Measurements from ENCODE around the gene ECT2. TPM values are rescaled to one million over a fixed set of nuclear protein-coding genes. Genes with fewer than 3 reads are reported as not detected.

ECT2 gene
- total RNA-seq, 4 donors from 2014 or later, result 4.1 to 23.3 (median 13.2) TPM

DNA sequence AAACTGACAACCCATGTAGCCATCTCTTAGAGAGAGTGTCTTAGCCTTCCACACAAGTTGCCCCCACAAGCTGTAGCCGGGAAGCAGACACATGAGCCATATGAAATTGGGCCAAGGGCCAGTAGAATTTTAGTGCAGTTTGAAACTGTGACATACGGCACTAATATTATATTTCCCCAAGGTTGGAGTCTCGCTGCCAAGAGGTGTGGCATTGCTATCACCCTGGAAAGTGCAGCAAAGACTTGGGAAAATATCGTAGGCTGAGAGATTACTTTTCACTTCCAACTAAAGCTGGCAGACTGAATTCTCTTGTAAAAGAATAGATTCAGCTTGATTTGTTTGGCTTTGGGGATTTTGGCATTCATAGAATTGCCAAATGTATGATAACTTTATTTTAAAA lies 89.2 kb downstream of the ECT2 start:
- no peaks in the 10 kb centered on the region for H3K4me1 ChIP-seq
- H3K4me3 ChIP-seq, result no peak overlapping the region
- in situ Hi-C loops (cut with MboI; ENCODE audit: low pct_ligation_motif_present in 1 of 4, low pct_unique_long_range_greater_than_20kb in 1 of 4, low sequenced_read_pairs in 3 of 4), result no loop called here
- no peaks in the 10 kb centered on the region for H3K27me3 ChIP-seq
- H3K27ac ChIP-seq, result no peak overlapping the region
- WGBS, 2 donors (ENCODE audit: low coverage in 1 of 2), result 33 to 39% methylated on average over 2 to 4 of the region's 4 CpGs
- no peak for DNase-seq
- intact Hi-C loops (cut with DNase I; ENCODE audit: low total_unique reads), result no loop called here
- TF ChIP-seq POLR2A (IDR thresholded peaks at IDR 0.05) (no peak), POLR2AphosphoS5 (IDR thresholded peaks at IDR 0.05) (no peak), EP300 (IDR thresholded peaks at IDR 0.05; ENCODE audit: low read depth) (no peak)
- TF ChIP-seq, protein P1, sequence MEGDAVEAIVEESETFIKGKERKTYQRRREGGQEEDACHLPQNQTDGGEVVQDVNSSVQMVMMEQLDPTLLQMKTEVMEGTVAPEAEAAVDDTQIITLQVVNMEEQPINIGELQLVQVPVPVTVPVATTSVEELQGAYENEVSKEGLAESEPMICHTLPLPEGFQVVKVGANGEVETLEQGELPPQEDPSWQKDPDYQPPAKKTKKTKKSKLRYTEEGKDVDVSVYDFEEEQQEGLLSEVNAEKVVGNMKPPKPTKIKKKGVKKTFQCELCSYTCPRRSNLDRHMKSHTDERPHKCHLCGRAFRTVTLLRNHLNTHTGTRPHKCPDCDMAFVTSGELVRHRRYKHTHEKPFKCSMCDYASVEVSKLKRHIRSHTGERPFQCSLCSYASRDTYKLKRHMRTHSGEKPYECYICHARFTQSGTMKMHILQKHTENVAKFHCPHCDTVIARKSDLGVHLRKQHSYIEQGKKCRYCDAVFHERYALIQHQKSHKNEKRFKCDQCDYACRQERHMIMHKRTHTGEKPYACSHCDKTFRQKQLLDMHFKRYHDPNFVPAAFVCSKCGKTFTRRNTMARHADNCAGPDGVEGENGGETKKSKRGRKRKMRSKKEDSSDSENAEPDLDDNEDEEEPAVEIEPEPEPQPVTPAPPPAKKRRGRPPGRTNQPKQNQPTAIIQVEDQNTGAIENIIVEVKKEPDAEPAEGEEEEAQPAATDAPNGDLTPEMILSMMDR (IDR thresholded peaks at IDR 0.05), result no peak
- no peaks in the 10 kb centered on the region for H3K36me3 ChIP-seq
- no peaks in the 10 kb centered on the region for H3K9me3 ChIP-seq

DNA sequence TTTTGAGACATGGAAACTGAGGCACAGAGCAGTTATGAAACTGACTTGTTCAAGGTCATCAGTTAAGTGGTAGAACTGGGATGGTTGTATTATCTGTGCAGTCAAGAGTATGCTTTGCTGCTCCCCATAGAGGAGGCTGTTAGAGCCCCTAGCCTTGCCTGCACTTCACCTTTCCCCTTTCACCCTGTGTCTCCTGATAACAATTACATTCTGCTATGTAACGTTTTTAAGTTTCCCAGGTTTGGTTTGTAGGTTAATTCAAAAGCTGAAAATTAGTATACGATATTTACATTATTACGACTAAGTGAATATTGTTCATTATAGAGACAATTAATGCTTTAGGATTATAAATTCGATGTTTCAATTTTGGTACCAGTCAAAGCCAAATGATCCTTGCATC lies 89.9 kb downstream of the ECT2 start:
- no peaks in the 10 kb centered on the region for H3K36me3 ChIP-seq
- H3K9me3 ChIP-seq, result no peaks in the 10 kb centered on the region
- H3K4me3 ChIP-seq, result no peak overlapping the region
- H3K27me3 ChIP-seq, result no peaks in the 10 kb centered on the region
- no peak for DNase-seq
- intact Hi-C loops (cut with DNase I; ENCODE audit: low total_unique reads), result no loop called here
- TF ChIP-seq EP300 (IDR thresholded peaks at IDR 0.05; ENCODE audit: low read depth) (no peak), POLR2A (IDR thresholded peaks at IDR 0.05) (no peak), POLR2AphosphoS5 (IDR thresholded peaks at IDR 0.05) (no peak)
- TF ChIP-seq, protein P1 (IDR thresholded peaks at IDR 0.05), result no peak
- WGBS, 2 donors (ENCODE audit: low coverage in 1 of 2), result 70 to 75% methylated on average over 4 of the region's 4 CpGs
- no peaks in the 10 kb centered on the region for H3K4me1 ChIP-seq
- no peak overlapping the region for H3K27ac ChIP-seq
- in situ Hi-C loops (cut with MboI; ENCODE audit: low pct_ligation_motif_present in 1 of 4, low pct_unique_long_range_greater_than_20kb in 1 of 4, low sequenced_read_pairs in 3 of 4), result no loop called here

DNA sequence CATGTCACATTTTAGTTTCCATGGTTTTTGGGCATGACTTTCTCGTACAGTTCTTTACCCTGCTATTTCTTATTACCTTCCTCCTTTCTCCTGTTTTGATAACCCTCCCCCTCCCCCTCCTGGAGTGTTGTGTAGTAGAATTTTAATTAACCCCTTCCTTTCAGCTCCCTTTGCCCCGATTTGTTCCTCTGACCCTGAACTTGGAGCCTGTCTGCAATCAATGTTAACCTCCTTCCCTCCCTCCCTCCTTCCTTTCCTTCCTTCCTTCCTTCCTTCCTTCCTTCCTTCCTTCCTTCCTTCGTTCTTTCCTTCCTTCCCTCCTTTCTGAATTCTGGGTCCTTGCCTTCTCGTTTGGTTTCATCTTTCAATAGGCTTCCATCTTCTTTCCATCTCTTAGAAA lies 90.4 kb downstream of the ECT2 start:
- TF ChIP-seq, protein P1 (IDR thresholded peaks at IDR 0.05), result no peak
- TF ChIP-seq EP300 (IDR thresholded peaks at IDR 0.05; ENCODE audit: low read depth) (no peak), POLR2A (IDR thresholded peaks at IDR 0.05) (no peak), POLR2AphosphoS5 (IDR thresholded peaks at IDR 0.05) (no peak)
- Histone ChIP-seq H3K9me3 (no peaks in the 10 kb centered on the region), H3K27ac (no peak overlapping the region), H3K4me3 (no peak overlapping the region), H3K36me3 (no peaks in the 10 kb centered on the region), H3K4me1 (no peaks in the 10 kb centered on the region), H3K27me3 (no peaks in the 10 kb centered on the region)
- WGBS, 2 donors (ENCODE audit: low coverage in 1 of 2), result 39 to 52% methylated on average over 3 to 4 of the region's 4 CpGs
- intact Hi-C loops (cut with DNase I; ENCODE audit: low total_unique reads) (no loop called here), in situ Hi-C loops (cut with MboI; ENCODE audit: low pct_ligation_motif_present in 1 of 4, low pct_unique_long_range_greater_than_20kb in 1 of 4, low sequenced_read_pairs in 3 of 4) (no loop called here)
- no peak for DNase-seq

DNA sequence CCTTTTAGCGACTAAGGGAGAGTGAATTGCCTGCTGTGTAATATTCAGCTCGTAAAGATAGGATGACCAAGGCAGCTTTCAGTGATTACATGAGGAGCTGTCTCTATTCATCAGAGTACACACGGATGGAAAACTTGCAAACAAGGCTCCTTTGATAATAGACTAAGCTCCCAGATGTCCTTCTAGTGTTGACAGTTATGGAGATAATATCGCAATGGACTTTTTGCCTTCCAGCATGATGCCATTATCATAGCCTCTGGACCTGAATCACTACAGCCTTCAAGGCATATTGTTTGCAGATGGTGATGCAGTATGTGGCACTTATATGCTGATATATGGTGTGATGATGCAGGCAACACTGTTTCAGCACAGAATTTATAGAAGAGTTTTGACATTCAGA lies 93.9 kb downstream of the ECT2 start:
- H3K4me1 ChIP-seq, result no peaks in the 10 kb centered on the region
- 40 to 60% methylated on average over 1 to 4 of the region's 4 CpGs for WGBS, 2 donors (ENCODE audit: low coverage in 1 of 2)
- intact Hi-C loops (cut with DNase I; ENCODE audit: low total_unique reads) (no loop called here), in situ Hi-C loops (cut with MboI; ENCODE audit: low pct_ligation_motif_present in 1 of 4, low pct_unique_long_range_greater_than_20kb in 1 of 4, low sequenced_read_pairs in 3 of 4) (no loop called here)
- no peak for TF ChIP-seq EP300 (IDR thresholded peaks at IDR 0.05; ENCODE audit: low read depth)
- H3K27me3 ChIP-seq, result no peaks in the 10 kb centered on the region
- no peak overlapping the region for H3K27ac ChIP-seq
- DNase-seq, result no peak
- no peaks in the 10 kb centered on the region for H3K9me3 ChIP-seq
- no peaks in the 10 kb centered on the region for H3K36me3 ChIP-seq
- no peak overlapping the region for H3K4me3 ChIP-seq

DNA sequence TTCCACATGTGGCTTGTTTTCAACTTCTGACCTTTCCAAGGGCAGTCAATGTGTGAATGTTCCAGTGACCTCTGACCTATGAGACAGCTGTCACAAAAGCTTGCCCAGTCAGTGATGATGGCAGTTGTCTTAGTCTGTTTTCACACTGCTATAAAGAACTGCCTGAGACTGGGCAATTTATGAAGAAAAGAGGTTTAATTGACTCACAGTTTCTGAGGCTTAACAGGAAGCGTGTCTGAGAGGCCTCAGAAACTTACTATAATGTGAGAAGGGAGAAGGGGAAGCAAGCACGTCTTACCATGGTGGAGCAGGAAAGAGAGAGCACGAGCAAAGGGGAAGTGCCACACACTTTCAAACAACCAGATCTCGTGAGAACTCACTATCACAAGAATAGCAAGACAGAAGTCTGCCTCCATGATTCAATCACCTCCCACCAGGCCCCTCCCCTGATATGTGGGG lies 95.6 kb downstream of the ECT2 start:
- TF ChIP-seq POLR2A (IDR thresholded peaks at IDR 0.05), result no peak
- TF ChIP-seq EP300 (IDR thresholded peaks at IDR 0.05; ENCODE audit: low read depth), result no peak
- TF ChIP-seq POLR2AphosphoS5 (IDR thresholded peaks at IDR 0.05), result no peak
- TF ChIP-seq, protein P1 (IDR thresholded peaks at IDR 0.05), result no peak
- in situ Hi-C loops (cut with MboI; ENCODE audit: low pct_ligation_motif_present in 1 of 4, low pct_unique_long_range_greater_than_20kb in 1 of 4, low sequenced_read_pairs in 3 of 4), result no loop called here

More for the DNA sequence above, 95.6 kb downstream of the ECT2 start:
- Histone ChIP-seq H3K27ac (no peak overlapping the region), H3K27me3 (no peaks in the 10 kb centered on the region), H3K9me3 (no peaks in the 10 kb centered on the region), H3K36me3 (no peaks in the 10 kb centered on the region), H3K4me1 (no peaks in the 10 kb centered on the region), H3K4me3 (no peak overlapping the region)
- intact Hi-C loops (cut with DNase I; ENCODE audit: low total_unique reads), result no loop called here
- 50 to 55% methylated on average over 4 of the region's 4 CpGs for WGBS, 2 donors (ENCODE audit: low coverage in 1 of 2)
- no peak for DNase-seq

Measured in transverse colon (tissue), 4 donors.